Forelimb muscle (tissue), 1 donor: ENCODE measurements around the gene PLPP4. TPM values are rescaled to one million over a fixed set of nuclear protein-coding genes. Genes with fewer than 3 reads are reported as not detected.

Experiments
- DNase-seq: peaks from one replicate; pipeline ENCODE4 v3.0.0-alpha.2; 2013; ENCODE audit warnings: low read depth
- polyA plus RNA-seq: library from polyadenylated mRNA; unstranded; fragments of 120-200 nt; gene quantifications from one replicate; pipeline ENCODE4 v1.2.1, GENCODE V29; 2013; ENCODE audit not compliant: insufficient read length

PLPP4 gene
- polyA plus RNA-seq = 0.10 TPM

DNA sequence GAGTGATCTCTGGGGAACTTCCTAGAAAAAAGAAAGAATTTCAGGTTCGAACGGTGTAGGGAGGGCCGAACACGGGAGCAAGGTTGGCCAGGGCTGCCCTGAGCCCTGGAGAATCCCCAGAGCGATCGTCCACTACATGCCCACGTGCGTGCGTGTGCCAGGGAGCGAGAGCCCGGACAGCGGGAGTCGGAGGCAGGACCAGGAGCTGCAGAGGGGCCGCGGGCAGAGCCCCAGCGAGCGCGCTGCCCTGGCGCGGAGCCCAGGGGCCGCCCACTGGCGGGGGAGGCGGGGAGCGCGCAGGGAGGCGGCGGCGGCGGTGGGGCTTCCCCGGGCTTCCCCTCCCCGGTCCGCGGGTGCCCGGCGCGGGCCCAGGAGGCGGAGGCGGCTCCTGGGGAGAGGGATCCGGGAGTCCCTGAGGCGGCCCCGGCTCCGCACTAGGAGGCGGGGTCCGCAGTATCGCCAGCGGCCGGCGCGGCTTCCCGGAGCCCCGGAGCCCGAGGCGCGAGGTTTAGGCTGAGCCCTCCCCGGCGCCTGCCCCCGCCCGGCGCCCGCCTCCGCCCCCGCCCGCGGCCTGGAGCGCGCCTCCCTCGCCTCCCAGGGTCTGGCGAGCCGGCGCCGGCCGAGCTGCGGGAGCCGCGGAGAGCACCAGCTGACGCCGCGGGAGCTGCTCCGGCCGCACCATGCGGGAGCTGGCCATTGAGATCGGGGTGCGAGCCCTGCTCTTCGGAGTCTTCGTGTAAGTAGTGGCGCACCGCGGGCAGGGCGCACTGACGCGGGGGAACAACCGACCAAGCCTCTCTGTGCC, at the start of gene PLPP4:
TSS of gene PLPP4 (plus strand) at position 602 of the 805 bp plus-strand sequence. CDS start at position 681, 79 bp downstream.
- DNase-seq = no peak

DNA sequence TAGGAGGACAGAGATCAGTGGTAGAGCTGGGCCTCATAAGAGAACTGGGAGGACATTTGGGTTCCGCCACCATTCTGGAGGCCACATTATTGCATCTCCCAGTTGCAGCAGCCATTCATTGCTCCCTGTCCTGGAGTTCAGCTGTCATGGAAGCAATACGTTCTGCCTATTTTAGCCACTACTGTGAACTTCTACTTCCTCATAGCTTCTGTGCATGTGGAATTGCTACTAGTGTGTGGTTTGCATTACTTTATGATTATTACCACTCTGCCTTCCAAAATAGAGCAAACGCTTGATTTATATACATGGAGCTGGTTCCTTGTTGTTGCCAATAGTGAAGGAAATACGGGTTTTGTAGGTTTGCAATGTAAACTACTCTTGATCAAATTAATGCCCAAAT, 47.2 kb upstream of the PLPP4 start:
- DNase-seq = no peak

DNA sequence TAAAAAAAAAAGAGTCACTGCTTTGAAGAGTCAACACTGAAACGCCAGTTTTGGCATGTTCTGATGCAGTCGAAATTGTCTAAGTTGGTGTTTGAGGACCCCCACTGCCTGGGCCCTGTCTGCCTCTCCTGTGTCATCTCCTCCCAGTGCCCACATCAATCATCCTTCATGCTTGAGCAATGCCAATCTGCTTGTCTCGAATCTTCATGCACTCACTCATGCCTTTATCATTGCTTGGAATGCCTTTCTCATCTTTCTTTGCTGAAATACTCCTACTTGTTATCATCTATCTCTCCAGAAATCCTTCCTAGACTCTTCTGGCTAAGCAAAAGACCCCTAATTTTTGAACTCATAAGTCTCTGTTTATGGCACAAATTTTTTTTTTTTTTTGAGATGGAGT, 42.1 kb upstream of the PLPP4 start:
- no peak for DNase-seq

- DNase-seq = no peak
Measured at GRCh38 chr10:120415709-120416330, 41.2 kb upstream of the PLPP4 start.

DNA sequence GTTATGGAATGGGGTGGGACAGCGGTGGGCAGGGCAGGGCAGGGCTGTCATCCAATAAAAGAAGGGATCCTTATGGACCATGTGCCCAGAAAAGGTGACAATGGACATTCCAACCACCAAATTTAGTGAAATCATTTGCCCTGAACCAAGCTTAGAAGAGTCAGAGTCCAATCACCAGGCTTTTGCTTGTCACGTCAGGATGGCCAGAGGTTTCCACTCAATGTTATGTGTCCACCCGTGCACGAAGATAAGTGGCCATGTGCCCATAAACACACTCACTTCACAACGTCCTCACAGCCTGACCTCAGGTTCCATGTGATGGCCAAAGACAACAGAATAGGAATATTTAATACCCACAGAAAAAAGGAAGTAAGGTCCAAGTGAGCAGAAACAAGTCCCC, 36.6 kb upstream of the PLPP4 start:
- DNase-seq = no peak

DNA sequence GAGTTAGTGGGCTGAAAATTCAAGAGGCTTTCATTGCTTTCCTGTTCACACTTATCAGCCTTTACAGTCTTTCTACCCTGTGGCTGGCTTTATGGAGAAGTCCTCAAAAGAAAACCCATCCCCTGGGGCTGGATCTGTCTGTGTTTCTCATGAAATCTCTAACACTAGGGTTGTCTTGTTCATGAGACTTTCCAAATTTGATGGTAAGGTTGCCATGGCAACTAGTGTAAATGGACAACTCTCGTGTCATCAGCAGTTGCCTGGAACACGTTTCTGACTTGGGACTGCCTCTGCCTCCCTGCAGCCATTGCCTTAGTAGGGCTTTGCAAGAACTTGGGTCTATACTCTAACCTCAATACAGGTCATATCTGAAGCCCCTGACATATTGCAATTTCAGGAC, 35.8 kb upstream of the PLPP4 start:
- DNase-seq = no peak

DNA sequence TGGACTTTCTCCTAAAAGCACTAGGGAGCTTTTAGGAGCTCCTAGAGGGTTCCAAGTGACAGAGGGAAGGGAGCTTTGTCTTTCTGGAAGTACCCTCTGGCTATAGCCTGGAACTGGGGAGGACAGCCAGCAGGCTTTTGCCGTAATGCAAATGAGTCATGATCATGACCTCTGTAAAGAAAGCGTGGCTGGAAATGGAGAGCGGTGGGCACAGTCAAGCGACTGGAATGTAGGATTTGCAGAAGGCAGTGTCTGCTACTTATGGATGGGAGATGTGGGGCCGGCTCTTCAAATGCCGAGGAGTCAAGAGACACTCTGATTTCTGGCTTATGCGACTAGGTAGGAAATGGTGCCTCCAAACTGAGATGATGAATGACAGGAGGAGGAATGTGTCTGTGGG, 34.6 kb upstream of the PLPP4 start:
- no peak for DNase-seq

GRCh38 chr10:120423431-120424197, 33.4 kb upstream of the PLPP4 start:
- DNase-seq = no peak

GRCh38 chr10:120424198-120424464, 32.9 kb upstream of the PLPP4 start:
- no peak for DNase-seq

GRCh38 chr10:120426306-120426705, 30.7 kb upstream of the PLPP4 start:
- DNase-seq = no peak

- no peak for DNase-seq
Measured at GRCh38 chr10:120428754-120429153, 28.3 kb upstream of the PLPP4 start.

GRCh38 chr10:120429395-120429794, 27.6 kb upstream of the PLPP4 start:
- no peak for DNase-seq

DNA sequence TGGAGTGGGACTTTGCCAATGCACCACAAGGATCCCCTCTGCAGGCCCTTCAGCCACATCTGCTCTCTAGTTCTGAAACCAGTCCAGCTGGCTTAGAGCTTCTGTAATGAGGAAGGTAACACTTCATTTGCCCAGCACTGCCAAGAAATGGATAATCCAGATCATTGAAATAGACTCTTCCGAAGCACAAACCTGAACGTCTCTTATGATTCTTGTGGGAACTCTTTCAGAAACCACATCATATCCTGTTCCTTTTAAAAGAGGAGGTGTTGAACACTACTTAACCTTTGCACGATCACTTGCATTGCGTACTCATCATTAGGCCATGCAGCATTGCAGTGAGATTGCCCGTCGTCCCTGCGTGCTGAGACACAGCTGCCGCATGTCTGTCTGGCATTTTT, 25.8 kb upstream of the PLPP4 start:
- DNase-seq = no peak

DNA sequence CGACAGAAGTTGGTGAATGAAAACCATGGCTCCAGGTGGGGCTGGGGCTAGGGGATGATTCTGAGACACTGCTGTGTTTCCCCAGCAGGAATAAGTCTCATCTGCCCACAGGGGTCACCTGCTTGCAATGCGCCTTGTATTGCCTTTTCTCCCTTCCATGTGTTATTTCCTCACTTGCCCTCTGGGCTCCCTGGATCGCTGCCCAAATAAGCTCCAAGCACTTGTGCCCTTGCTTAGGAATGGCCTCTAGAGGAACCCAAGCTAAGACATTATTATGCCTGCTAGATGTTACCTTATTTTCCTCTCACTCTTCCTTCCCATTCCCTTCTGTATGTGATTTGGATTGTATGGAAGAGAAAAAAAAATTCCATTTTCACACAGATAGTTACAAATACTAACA, 24.8 kb upstream of the PLPP4 start:
- DNase-seq = no peak

- DNase-seq = no peak
Measured at GRCh38 chr10:120433141-120433540, 23.9 kb upstream of the PLPP4 start.

GRCh38 chr10:120436439-120437112, 20.5 kb upstream of the PLPP4 start:
- no peak for DNase-seq

- DNase-seq = no peak
Measured at GRCh38 chr10:120437541-120437940, 19.5 kb upstream of the PLPP4 start.

DNA sequence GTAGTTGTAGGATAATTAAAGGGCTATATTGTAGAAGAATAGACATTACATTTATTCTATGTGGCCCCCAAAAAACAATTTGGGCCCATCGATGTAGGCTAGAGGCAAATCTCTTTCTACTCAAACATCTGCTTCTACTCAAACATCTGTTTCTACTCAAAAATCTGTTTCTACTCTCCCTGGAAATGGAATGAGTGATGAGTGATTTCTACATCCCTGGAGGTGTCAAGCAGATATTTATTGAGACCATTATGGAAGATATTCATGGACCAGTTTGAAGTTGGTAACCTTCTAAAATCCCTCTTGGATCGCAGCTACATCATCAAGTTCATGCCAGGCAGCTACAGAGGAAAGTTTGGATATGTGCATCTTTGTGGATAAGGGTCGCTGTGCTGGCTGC, 5.1 kb upstream of the PLPP4 start:
- no peak for DNase-seq

GRCh38 chr10:120453319-120453718, 3.7 kb upstream of the PLPP4 start:
- DNase-seq = no peak

- no peak for DNase-seq
Measured at GRCh38 chr10:120453886-120454285, 3.1 kb upstream of the PLPP4 start.

DNA sequence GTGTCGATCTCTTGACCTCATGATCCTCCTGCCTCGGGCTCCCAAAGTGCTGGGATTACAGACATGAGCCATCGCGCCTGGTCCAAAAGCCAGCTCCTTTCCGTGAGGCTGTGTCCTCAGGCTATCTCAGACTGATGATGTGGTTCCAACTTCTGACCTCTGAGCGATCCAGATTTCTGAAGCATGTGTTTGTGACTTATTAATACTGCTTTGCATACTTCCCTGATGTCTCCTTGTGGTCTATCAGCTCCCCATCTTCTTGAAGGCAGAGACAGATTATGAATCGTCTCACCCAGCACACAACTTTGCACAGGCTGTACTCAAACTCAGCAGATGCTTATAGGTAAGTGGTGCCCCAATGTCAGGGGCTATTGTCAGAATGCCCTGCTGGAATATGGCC, 2.0 kb upstream of the PLPP4 start:
- no peak for DNase-seq

DNA sequence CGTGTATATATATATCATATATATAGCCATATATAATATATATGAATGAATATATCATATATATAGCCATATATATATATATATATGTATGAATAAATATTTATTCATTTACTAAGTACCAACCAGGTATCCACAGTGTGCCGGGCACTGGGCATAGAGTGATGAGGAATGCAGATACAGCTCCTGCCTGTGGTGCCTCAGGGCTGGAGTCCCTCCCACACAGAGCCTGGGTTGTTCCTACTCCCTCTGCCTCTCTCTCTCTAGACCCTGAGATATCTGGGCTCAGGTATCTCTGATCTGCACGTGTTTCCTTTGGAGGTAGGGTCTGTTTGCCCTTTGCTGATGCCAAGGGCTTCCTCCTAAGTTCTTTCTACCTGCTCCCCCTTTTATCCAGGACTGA, 1.4 kb upstream of the PLPP4 start:
- DNase-seq = no peak
